ENCODE measurements around the gene JPH2.
"Not testable (repeated sequence)": the region's sequence is repeated elsewhere in the genome, so short reads cannot be mapped to it uniquely, and the experiment has no call there.

JPH2 gene

GRCh38 chr20:44187054-44187771 is at the start of gene JPH2:
Gene JPH2, minus strand, starts transcription at chr20:44187188. Its CDS starts 483 bp downstream, at chr20:44186705.
- DNase-seq (ENCODE audit: low read depth in 2 of 3, low spot score in 1 of 3), result no peak

GRCh38 chr20:44235702-44236101 is 48.7 kb upstream of the JPH2 start:
- DNase-seq (ENCODE audit: low read depth in 2 of 3, low spot score in 1 of 3), result no peak

DNA sequence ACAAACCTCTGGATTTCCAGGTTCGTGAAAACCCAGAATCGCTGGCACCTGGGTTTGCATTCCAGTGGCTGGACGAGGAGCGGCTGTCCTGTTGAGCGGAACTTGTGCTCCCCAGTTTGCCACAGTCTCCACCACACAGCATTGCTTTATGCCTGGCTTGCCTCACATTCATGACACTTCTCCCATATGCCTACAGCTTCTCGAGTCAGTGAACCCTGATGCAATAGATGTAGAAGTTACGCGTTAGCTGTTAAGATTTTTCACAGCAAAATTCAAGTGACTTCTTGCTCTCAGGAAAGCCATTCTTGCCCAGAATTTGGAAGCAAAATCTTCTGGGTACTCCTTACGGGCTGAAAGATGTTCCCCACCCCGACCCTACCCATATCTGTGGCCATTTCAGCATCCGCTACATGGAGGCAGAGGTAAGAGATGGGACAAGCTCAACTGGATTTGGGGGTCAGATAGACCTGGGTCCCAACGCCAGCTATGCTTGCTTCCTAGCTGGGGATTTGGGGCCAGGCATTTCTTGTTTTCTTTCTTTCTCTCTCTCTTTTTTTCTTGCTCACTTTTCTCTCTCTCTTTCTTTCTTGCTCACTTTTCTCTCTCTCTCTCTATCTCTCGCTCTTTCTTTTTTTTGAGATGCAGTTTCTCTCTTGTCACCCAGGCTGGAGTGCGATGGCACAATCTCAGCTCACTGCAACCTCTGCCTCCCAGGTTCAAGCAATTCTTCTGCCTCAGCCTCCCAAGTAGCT is 47.8 kb upstream of the JPH2 start:
- no peak for DNase-seq (ENCODE audit: low read depth in 2 of 3, low spot score in 1 of 3)

DNA sequence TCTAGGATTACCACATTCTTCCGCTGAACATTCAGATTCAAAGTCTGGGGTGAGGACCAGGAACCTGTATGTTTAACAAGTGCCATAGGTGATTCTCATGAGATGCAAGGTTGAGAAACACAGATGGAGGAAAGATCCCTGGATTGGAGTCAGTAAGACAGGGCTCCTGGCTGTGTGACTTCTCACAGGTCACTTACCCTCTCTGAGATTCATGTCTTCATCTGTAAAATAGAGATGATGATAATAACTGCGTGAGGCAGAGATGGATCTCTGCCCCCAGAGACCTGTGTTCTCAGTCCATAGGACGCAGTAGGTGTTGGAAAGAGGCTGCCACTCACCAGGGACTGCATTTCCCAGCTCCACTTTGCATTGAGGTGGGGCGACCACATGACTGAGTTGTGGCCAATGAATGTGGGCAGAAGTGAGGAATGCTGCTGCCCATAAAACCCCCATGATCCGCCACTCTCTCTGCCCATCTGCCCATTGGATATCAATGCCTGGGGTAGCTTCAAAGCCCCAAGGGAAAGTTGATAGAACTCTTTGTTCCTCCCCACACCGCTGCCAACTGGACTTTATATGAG is 46.5 kb upstream of the JPH2 start:
- DNase-seq (ENCODE audit: low read depth in 2 of 3, low spot score in 1 of 3), result no peak

GRCh38 chr20:44232469-44232856 is 45.5 kb upstream of the JPH2 start:
- not testable (repeated sequence) for DNase-seq (ENCODE audit: low read depth in 2 of 3, low spot score in 1 of 3)

- DNase-seq (ENCODE audit: low read depth in 2 of 3, low spot score in 1 of 3), result no peak
Measured at GRCh38 chr20:44231713-44232468, 44.9 kb upstream of the JPH2 start.

DNA sequence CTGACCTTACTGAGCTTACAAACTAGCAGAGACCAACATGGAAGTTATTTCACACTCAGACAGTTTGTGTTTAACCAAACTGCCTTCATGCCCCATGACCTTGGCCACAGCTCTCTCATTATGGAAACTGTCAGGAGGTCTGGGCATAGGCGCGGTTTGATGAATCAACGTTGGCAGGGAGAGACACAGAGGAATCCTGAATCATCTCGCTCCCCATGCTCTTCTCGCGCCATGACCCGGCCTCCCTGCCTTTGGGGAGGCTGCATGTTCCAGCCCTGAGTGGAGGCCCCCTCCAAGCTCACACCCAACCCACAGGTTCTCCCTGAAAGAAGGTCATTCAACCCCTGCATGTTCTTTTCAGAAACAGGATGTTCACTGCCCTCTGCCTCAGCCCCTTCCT is 44.2 kb upstream of the JPH2 start:
- DNase-seq (ENCODE audit: low read depth in 2 of 3, low spot score in 1 of 3), result no peak

DNA sequence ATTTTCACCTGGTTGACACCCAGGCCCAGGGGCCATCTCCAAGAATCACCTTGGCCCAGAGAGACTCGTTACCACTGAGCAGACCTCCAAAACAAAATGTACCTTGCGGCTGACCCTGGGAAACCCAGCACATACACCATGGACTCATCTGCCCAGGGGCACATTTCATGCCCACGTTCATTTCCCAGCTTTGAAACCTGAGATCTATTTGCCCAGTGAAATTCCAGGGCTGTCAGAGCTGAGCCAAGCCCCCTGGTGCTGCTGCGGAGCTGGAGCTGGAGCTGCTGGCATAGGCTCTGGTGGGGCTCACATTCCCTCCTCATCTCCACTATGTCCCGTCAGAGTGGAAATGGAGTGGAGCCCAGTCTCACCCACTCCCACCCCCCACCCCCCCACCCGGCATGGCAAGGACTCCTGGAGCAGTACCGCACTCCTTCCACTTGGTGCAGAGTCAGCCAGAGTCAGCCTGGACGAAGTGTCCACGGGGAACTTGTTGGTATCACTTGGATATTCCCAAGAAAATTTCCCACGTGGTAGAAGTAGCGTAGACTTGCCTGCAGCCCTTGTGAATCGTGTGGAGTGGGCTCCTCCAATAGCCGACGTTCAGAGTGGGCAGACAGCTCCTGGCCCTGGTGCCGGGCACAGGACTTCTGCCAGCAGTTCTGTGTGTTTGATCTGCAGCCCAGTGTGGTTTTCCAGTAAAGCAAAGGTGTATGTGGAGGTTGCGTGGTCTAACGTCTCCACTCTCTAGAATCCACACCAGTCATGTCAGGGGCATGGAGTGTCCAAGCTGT is 41.7 kb upstream of the JPH2 start:
- no peak for DNase-seq (ENCODE audit: low read depth in 2 of 3, low spot score in 1 of 3)

GRCh38 chr20:44224637-44225036 is 37.6 kb upstream of the JPH2 start:
- no peak for DNase-seq (ENCODE audit: low read depth in 2 of 3, low spot score in 1 of 3)

- DNase-seq (ENCODE audit: low read depth in 2 of 3, low spot score in 1 of 3), result no peak
Measured at GRCh38 chr20:44223721-44224120, 36.7 kb upstream of the JPH2 start.

- no peak for DNase-seq (ENCODE audit: low read depth in 2 of 3, low spot score in 1 of 3)
Measured at GRCh38 chr20:44222633-44223368, 35.8 kb upstream of the JPH2 start.

GRCh38 chr20:44222027-44222426 is 35.0 kb upstream of the JPH2 start:
- DNase-seq (ENCODE audit: low read depth in 2 of 3, low spot score in 1 of 3), result no peak

DNA sequence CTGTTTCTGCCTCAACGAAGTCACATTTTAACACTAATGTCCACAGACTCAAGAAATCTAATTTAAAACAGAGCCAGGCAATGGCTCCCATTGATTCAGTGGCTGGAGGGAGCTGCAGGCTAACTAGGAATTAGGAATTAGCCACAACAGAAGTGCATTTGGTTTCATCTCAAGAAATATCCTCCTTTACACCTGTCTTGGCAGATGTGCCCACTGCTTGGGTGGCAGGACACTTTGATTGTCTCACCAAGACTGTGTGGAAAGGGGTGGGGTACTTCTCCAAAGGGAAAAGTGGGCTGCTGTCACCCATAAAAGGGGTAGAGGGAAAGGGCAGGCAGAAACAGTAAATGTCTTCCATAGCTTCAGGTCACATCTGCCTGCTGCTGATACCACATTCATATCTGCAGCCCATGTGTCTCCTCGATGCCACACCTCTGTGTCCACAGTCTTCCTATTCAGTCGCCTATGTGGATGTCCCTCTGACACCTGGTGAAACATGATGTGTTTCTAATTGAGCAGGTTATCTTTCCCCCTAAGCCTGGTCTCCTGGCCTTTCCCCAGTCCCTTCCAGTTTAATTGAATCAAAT is 34.5 kb upstream of the JPH2 start:
- DNase-seq (ENCODE audit: low read depth in 2 of 3, low spot score in 1 of 3), result no peak

- DNase-seq (ENCODE audit: low read depth in 2 of 3, low spot score in 1 of 3), result no peak
Measured at GRCh38 chr20:44219791-44220190, 32.8 kb upstream of the JPH2 start.

GRCh38 chr20:44219170-44219730 is 32.3 kb upstream of the JPH2 start:
- DNase-seq (ENCODE audit: low read depth in 2 of 3, low spot score in 1 of 3), result no peak

GRCh38 chr20:44218446-44218845 is 31.5 kb upstream of the JPH2 start:
- peak in 1 of 3 donors; percentile 23 for DNase-seq (ENCODE audit: low read depth in 2 of 3, low spot score in 1 of 3)

DNA sequence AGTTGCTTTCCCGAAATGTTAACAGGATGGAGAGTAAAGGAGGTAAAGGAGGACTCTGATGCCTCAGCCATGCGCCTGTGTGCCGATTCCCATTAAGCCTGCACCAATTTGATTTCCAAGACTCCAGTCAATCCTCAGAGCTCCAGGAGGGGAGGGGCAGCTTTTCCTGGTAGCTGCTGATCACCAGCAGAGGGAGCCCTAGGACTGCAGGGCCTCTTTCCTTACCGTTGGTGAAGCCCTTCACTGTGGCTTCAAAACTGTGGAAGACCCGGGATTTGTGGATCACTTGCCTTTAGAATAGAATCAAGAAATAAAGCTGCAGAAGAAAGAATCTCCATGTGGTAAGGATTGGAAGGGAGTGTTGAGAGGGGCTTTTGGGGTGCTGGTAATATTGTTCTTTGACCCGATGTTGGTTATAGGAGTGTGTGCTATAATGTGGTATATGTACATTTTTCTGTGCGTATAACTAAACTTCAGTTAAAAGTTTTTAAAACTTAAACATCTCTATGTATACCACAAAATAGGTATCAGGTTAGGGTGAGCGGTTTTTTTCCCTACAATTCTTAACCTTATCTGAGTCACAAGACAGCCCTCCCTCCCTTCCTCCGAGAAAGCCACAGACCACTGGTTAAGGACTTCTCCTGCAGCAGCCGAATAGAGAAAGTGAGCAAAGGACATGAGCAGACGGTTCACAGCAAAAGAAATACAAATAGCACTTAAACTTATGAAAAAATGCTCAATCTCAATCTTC is 30.5 kb upstream of the JPH2 start:
- DNase-seq (ENCODE audit: low read depth in 2 of 3, low spot score in 1 of 3), result peak; percentile 38 to 68 (median 56)

DNA sequence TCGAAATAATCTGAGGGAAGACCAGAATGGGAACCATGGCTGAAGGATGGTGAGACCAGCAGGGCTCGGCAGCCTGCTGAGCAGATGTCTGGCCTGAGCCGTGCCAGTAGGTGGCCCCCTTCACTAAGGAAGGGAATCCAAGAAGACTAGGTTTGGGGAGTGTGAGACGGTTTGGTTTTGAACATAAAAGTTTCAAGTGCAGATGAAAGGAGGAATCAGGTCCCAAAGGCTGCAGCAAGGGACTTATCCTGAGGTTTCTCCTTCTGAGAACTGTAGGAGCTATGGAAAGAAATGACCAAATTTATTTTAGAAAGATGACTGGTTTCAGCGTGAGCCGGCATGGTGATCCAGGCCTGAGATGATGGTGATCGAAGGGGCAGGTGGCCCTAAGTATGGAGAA is 28.1 kb upstream of the JPH2 start:
- peak; percentile 57 to 65 (median 63) for DNase-seq (ENCODE audit: low read depth in 2 of 3, low spot score in 1 of 3)

DNA sequence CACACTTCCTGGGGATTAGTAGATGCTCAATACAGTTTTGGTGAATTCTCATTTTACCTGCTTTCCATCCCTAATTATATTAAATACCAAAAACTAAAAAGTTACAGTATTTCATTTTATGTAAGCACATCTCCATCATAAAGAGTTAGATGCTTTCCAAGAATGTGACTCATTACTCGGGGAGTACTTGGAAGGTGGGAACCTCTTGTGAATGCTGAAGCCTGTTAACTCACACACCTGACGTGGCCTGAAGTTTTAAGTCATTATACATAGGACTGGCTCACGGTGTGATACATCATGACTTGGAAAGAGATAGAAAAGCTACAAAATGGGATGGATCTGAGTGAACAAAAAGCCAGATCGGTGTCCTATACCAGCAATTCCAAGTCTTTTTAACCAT is 25.8 kb upstream of the JPH2 start:
- no peak for DNase-seq (ENCODE audit: low read depth in 2 of 3, low spot score in 1 of 3)

Data from stimulated activated CD4-positive, alpha-beta T cell treated with anti-CD3 and anti-CD28 coated beads, Interleukin-12 subunit alpha, Interleukin-12 subunit beta, amount 100 ng/mL, for 48 hours (primary cell).